ENCODE results near the gene VILL.

VILL gene

GRCh38 chr3:37995652-37996641 is 5.4 kb downstream of the VILL start:
- peak overlapping the region; percentile 94 for H3K4me3 Mint-ChIP-seq
- peak overlapping the region; percentile 62 for H3K27ac Mint-ChIP-seq
- H3K4me1 Mint-ChIP-seq (ENCODE audit: low read depth) = peaks cover 49% of the 10 kb centered on the region
- DNase-seq (ENCODE audit: low spot score) = no peak
- no peaks in the 10 kb centered on the region for H3K9me3 Mint-ChIP-seq
- H3K27me3 Mint-ChIP-seq (ENCODE audit: low read depth) = no peaks in the 10 kb centered on the region
- peaks cover 32% of the 10 kb centered on the region for H3K36me3 Mint-ChIP-seq (ENCODE audit: low read depth)

DNA sequence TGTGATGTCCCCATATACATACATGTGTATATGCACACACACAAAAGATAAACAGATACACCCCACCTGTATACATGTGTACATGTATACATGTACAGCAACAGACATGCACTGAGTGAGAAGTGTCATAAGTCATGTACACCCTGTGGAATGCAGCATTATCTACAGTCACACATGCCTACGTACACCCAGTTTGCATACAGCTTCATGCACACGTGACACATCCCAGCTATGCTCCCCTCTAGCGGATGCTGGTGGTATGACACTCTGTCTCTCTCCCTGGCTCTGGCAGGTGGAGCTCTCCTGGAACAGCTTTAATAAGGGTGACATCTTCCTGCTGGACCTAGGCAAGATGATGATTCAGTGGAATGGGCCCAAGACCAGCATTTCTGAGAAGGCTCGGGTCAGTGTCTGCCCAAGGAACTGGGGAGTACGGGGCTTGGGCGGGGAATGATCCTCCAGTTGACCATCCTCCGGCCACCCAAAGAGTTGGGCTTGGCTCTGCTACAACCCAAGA is 6.3 kb downstream of the VILL start:
- Mint-ChIP-seq H3K4me1 (ENCODE audit: low read depth) (peaks cover 49% of the 10 kb centered on the region), H3K27ac (peak overlapping the region; percentile 62), H3K4me3 (peak overlapping the region; percentile 23), H3K27me3 (ENCODE audit: low read depth) (no peaks in the 10 kb centered on the region), H3K9me3 (no peaks in the 10 kb centered on the region), H3K36me3 (ENCODE audit: low read depth) (peaks cover 34% of the 10 kb centered on the region)
- DNase-seq (ENCODE audit: low spot score) = peak; percentile 75

DNA sequence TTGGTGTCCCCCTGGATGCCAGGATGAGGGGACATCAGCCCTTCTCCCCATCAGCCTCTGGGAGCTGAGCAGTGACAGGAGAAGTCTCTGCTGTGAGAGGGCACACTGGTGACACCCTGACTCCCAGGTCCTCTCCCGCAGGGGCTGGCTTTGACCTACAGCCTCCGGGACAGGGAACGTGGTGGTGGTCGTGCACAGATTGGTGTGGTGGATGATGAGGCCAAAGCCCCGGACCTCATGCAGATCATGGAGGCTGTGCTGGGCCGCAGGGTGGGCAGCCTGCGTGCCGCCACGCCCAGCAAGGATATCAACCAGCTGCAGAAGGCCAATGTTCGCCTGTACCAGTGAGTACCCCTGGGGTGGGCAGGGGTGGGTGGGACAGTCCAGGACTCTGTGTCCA is 6.8 kb downstream of the VILL start:
- H3K9me3 Mint-ChIP-seq = no peaks in the 10 kb centered on the region
- peaks cover 49% of the 10 kb centered on the region for H3K4me1 Mint-ChIP-seq (ENCODE audit: low read depth)
- H3K36me3 Mint-ChIP-seq (ENCODE audit: low read depth) = peaks cover 36% of the 10 kb centered on the region
- H3K27ac Mint-ChIP-seq = no peak overlapping the region
- no peak overlapping the region for H3K4me3 Mint-ChIP-seq
- H3K27me3 Mint-ChIP-seq (ENCODE audit: low read depth) = no peaks in the 10 kb centered on the region
- DNase-seq (ENCODE audit: low spot score) = no peak

- peaks cover 49% of the 10 kb centered on the region for H3K4me1 Mint-ChIP-seq (ENCODE audit: low read depth)
- peaks cover 36% of the 10 kb centered on the region for H3K36me3 Mint-ChIP-seq (ENCODE audit: low read depth)
- H3K9me3 Mint-ChIP-seq = no peaks in the 10 kb centered on the region
- H3K4me3 Mint-ChIP-seq = peak overlapping the region; percentile 74
- H3K27ac Mint-ChIP-seq = peak overlapping the region; percentile 89
- H3K27me3 Mint-ChIP-seq (ENCODE audit: low read depth) = no peaks in the 10 kb centered on the region
- DNase-seq (ENCODE audit: low spot score) = no peak
Measured at GRCh38 chr3:37997791-37998370, 7.3 kb downstream of the VILL start.

- Mint-ChIP-seq H3K36me3 (ENCODE audit: low read depth) (peaks cover 46% of the 10 kb centered on the region), H3K27ac (peak overlapping the region; percentile 2), H3K9me3 (no peaks in the 10 kb centered on the region), H3K4me1 (ENCODE audit: low read depth) (peaks cover 42% of the 10 kb centered on the region), H3K4me3 (no peak overlapping the region), H3K27me3 (ENCODE audit: low read depth) (no peaks in the 10 kb centered on the region)
- no peak for DNase-seq (ENCODE audit: low spot score)
Measured at GRCh38 chr3:37999836-38000235, 9.2 kb downstream of the VILL start.

DNA sequence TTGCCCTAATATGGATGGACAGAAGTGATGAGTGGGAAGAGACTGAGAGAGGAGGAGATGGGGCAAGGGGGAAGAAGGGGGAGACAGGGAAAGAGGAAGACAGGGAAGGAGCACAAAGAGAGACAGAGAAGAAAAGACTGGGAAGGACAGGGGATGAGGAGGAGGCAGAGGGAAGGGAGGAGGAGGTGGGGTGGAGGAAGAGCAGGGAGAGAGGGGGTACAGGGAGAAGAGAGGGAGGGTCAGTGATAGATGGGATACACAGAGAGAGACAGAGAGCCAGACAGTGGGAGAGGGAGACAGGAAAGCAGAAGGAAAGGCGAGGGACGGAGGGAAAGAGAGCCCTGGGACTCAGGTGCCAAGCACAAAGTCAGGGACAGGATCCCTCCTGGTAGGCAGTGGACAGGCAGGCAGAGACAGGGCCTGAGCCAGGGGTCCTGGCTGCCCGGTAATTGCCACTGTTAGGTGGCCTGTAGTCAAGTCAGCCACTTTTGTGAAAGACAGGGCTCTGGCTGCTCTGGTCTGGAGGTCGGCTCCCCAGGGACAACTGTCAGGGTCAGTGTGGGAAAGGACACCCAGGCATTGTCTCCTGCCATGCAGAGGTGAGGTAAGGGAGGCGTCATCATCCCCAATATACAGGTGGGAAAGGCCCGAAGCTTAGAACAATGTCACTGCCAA is 9.8 kb downstream of the VILL start:
- H3K36me3 Mint-ChIP-seq (ENCODE audit: low read depth) = peaks cover 45% of the 10 kb centered on the region
- H3K27ac Mint-ChIP-seq = peak overlapping the region; percentile 55
- H3K4me3 Mint-ChIP-seq = no peak overlapping the region
- H3K4me1 Mint-ChIP-seq (ENCODE audit: low read depth) = peaks cover 37% of the 10 kb centered on the region
- no peak for DNase-seq (ENCODE audit: low spot score)
- H3K9me3 Mint-ChIP-seq = no peaks in the 10 kb centered on the region
- no peaks in the 10 kb centered on the region for H3K27me3 Mint-ChIP-seq (ENCODE audit: low read depth)

DNA sequence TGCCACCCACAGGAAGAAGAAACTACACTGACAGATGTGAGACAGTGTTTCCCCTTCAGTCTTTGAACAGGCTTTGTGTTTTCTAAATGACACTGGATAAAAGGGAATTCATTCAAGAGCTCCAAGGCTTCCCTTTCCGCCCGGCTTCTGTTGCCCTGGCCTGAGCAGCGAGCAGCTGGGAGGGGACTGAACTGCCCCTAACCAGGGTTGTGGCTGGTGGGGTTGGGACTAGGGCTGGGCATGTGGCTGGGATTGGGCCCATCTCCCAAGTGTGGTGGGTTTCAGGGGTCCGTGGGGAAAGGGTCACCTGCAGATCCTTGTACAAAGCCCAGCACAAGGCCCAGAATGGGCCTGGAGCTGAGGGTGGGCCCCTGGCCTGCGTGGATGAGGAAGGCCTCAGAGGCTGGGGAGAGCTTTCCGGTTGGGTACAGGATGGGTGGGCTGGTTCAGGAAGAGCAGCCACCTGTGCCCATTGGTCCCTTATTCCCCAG is 10.4 kb downstream of the VILL start:
- Mint-ChIP-seq H3K27me3 (ENCODE audit: low read depth) (no peaks in the 10 kb centered on the region), H3K9me3 (no peaks in the 10 kb centered on the region), H3K27ac (no peak overlapping the region), H3K36me3 (ENCODE audit: low read depth) (peaks cover 39% of the 10 kb centered on the region), H3K4me3 (no peak overlapping the region), H3K4me1 (ENCODE audit: low read depth) (peaks cover 31% of the 10 kb centered on the region)
- DNase-seq (ENCODE audit: low spot score) = no peak

GRCh38 chr3:38001456-38002081 is 11.0 kb downstream of the VILL start:
- Mint-ChIP-seq H3K4me3 (no peak overlapping the region), H3K27me3 (ENCODE audit: low read depth) (no peaks in the 10 kb centered on the region), H3K27ac (no peak overlapping the region), H3K36me3 (ENCODE audit: low read depth) (peaks cover 35% of the 10 kb centered on the region), H3K9me3 (no peaks in the 10 kb centered on the region), H3K4me1 (ENCODE audit: low read depth) (peaks cover 26% of the 10 kb centered on the region)
- DNase-seq (ENCODE audit: low spot score) = no peak

GRCh38 chr3:38002291-38002876 is 11.8 kb downstream of the VILL start:
- DNase-seq (ENCODE audit: low spot score) = no peak
- Mint-ChIP-seq H3K36me3 (ENCODE audit: low read depth) (peaks cover 28% of the 10 kb centered on the region), H3K4me1 (ENCODE audit: low read depth) (peaks cover 20% of the 10 kb centered on the region), H3K27me3 (ENCODE audit: low read depth) (no peaks in the 10 kb centered on the region), H3K4me3 (no peak overlapping the region), H3K27ac (no peak overlapping the region), H3K9me3 (no peaks in the 10 kb centered on the region)

DNA sequence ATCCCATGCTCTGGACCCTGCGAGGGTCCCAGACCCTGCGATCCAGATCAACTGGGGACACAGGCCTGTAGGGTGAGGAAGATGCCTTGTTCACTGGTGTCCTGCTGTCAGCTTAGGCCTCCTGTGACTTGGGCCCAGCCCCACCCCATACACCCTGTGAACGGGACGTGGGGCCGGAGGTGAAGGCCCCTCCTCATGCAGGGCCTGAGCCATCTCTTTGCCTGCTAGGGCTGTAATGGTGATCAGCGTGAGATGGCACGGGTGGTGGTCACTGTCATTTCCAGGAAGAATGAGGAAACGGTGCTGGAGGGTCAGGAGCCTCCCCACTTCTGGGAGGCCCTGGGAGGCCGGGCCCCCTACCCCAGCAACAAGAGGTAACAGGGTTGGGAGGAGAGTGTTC is 12.4 kb downstream of the VILL start:
- Mint-ChIP-seq H3K4me3 (no peak overlapping the region), H3K27ac (no peak overlapping the region), H3K9me3 (no peaks in the 10 kb centered on the region), H3K36me3 (ENCODE audit: low read depth) (peaks cover 32% of the 10 kb centered on the region), H3K4me1 (ENCODE audit: low read depth) (peaks cover 20% of the 10 kb centered on the region), H3K27me3 (ENCODE audit: low read depth) (no peaks in the 10 kb centered on the region)
- DNase-seq (ENCODE audit: low spot score) = no peak

DNA sequence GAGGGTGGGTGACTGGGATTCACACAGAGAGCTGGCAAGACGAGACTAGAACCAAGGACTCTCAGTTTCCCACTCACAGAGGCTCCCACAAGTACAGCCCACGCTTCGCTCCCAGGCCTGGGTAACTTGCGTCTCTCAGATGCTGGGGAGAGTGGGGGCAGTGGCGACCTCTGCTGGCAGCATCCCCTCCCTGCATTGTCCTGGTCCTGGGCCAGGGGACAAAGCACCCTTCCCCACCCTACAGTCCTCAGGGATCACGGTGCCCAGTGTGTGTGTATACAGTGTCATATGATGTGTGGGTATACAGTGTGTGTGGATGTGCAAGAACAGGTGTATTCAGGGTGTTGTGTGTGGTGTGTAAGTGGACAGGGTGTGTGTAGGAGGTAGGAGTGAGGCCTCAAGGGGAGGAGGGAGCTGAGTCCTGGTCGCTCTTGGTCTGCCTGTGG is 12.8 kb downstream of the VILL start:
- peaks cover 18% of the 10 kb centered on the region for H3K4me1 Mint-ChIP-seq (ENCODE audit: low read depth)
- H3K4me3 Mint-ChIP-seq = no peak overlapping the region
- DNase-seq (ENCODE audit: low spot score) = no peak
- peaks cover 35% of the 10 kb centered on the region for H3K36me3 Mint-ChIP-seq (ENCODE audit: low read depth)
- H3K9me3 Mint-ChIP-seq = no peaks in the 10 kb centered on the region
- no peaks in the 10 kb centered on the region for H3K27me3 Mint-ChIP-seq (ENCODE audit: low read depth)
- H3K27ac Mint-ChIP-seq = no peak overlapping the region

DNA sequence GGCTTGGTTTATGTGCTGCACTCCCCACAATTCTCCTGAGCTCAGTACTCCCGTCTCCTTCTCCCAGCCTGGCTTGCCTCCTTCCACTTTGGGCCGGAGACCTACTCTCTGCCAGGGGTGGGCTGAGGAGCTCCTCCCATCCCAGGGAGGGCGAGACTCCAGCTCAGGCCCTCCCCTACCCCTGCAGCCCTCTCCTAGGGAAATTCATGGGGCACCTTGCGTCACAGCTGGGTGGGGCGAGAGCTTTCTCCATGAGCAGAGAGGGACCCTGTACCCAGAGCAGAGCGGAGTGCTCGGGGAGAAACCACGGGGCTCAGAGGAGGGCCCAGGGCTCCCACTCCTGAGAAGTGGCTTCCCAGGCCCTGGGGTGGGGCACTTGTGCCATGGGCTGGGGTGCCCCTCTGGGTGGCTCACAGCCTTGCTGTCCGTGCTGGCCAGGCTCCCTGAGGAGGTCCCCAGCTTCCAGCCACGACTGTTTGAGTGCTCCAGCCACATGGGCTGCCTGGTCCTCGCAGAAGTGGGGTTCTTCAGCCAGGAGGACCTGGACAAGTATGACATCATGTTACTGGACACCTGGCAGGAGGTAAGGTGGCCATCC is 13.3 kb downstream of the VILL start:
- no peaks in the 10 kb centered on the region for H3K27me3 Mint-ChIP-seq (ENCODE audit: low read depth)
- no peak for DNase-seq (ENCODE audit: low spot score)
- peaks cover 35% of the 10 kb centered on the region for H3K36me3 Mint-ChIP-seq (ENCODE audit: low read depth)
- peaks cover 14% of the 10 kb centered on the region for H3K4me1 Mint-ChIP-seq (ENCODE audit: low read depth)
- no peak overlapping the region for H3K27ac Mint-ChIP-seq
- H3K9me3 Mint-ChIP-seq = no peaks in the 10 kb centered on the region
- no peak overlapping the region for H3K4me3 Mint-ChIP-seq
